ENCODE measurements around the gene TRPM4. TPM values are rescaled to one million over a fixed set of nuclear protein-coding genes. Genes with fewer than 3 reads are reported as not detected.

The TRPM4 gene
- total and polyA plus RNA-seq, 2 of the 8 experiments (the other 6 are each of a cell fraction or from before 2014, with no cell fraction given), result 11.3 to 13.3 TPM

GRCh38 chr19:49167857-49168409, 10.3 kb downstream of the TRPM4 start (continued):
- no peak for TF ChIP-seq EP300 (IDR thresholded peaks at IDR 0.05; ENCODE audit: borderline replicate concordance in 1 of 2, low read depth in 2 of 2, low read length in 2 of 2)
- no peak for TF ChIP-seq BRCA1 (IDR thresholded peaks at IDR 0.05; ENCODE audit: low read depth, low read length)
- no peak for TF ChIP-seq CHD1 (IDR thresholded peaks at IDR 0.05; ENCODE audit: low read depth, low read length)
